ENCODE data around the gene BANP. TPM values are rescaled to one million over a fixed set of nuclear protein-coding genes. Genes with fewer than 3 reads are reported as not detected.
"Not testable (repeated sequence)": the region's sequence is repeated elsewhere in the genome, so short reads cannot be mapped to it uniquely, and the experiment has no call there.

The BANP gene
- total RNA-seq, 1 experiment from 2014 or later: 22.6 TPM

DNA sequence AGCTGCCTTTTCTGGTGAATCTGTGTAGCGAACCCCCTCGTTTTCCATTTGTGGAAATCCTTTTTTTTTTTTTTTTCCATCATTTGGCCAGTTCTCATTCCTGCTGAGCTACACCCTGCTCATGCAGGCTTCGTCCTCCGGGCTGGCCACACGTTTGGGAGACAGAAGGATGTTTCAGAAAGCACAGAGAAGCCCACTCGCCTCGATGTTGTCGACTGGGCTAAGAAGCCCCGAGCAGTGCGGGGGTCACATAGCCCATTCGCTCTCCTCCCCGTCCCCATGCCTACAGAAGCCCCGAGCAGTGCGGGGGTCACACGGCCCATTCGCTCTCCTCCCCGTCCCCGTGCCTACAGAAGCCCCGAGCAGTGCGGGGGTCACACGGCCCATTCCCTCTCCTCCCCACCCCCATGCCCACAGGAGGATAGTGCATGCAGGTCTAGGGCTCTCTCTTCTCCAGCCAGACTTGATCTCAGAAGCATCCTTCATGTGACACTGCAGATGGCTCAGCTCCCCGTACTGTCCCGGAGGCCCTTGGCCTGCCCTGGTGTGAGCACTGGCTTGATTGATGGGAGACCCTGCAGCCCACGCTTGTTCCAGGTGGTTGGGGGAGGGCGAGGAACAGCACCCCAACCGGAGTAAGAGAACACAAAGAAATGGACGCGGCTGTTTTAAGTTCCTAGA, 89.1 kb downstream of the BANP start:
- H3K27me3 ChIP-seq (ENCODE audit: control insufficient read depth, insufficient read depth, low read length); BruUV-seq (replicated peaks); DNase-seq (ENCODE audit: low read depth, low spot score); CTCF ChIA-PET; ATAC-seq; intact Hi-C loops (cut with micrococcal nuclease; ENCODE audit: unreplicated experiment); in situ Hi-C loops (cut with HindIII; ENCODE audit: low pct_unique_long_range_greater_than_20kb, low sequenced_read_pairs); POLR2A ChIA-PET; H3K4me3 ChIP-seq (ENCODE audit: low read depth in 2 of 2, low read length in 2 of 2); H3K4me1 ChIP-seq (ENCODE audit: control insufficient read depth, insufficient read depth, low read length); H3K9me3 ChIP-seq (ENCODE audit: control insufficient read depth, insufficient read depth, low read depth, low read length); H3K36me3 ChIP-seq (ENCODE audit: control insufficient read depth, insufficient read depth, low read length); H3K27ac ChIP-seq (ENCODE audit: low read length): not testable (repeated sequence)

GRCh38 chr16:88040877-88041244, 89.6 kb downstream of the BANP start:
- CTCF ChIA-PET; BruUV-seq (replicated peaks); H3K9me3 ChIP-seq (ENCODE audit: control insufficient read depth, insufficient read depth, low read depth, low read length); POLR2A ChIA-PET; H3K4me1 ChIP-seq (ENCODE audit: control insufficient read depth, insufficient read depth, low read length); H3K4me3 ChIP-seq (ENCODE audit: low read depth in 2 of 2, low read length in 2 of 2); in situ Hi-C loops (cut with HindIII; ENCODE audit: low pct_unique_long_range_greater_than_20kb, low sequenced_read_pairs); ATAC-seq; H3K36me3 ChIP-seq (ENCODE audit: control insufficient read depth, insufficient read depth, low read length); intact Hi-C loops (cut with micrococcal nuclease; ENCODE audit: unreplicated experiment); H3K27me3 ChIP-seq (ENCODE audit: control insufficient read depth, insufficient read depth, low read length); H3K27ac ChIP-seq (ENCODE audit: low read length); DNase-seq (ENCODE audit: low read depth, low spot score): not testable (repeated sequence)

GRCh38 chr16:88041506-88041905, 90.3 kb downstream of the BANP start:
- H3K4me3 ChIP-seq (ENCODE audit: low read depth in 2 of 2, low read length in 2 of 2); CTCF ChIA-PET; ATAC-seq; H3K36me3 ChIP-seq (ENCODE audit: control insufficient read depth, insufficient read depth, low read length); H3K27ac ChIP-seq (ENCODE audit: low read length); in situ Hi-C loops (cut with HindIII; ENCODE audit: low pct_unique_long_range_greater_than_20kb, low sequenced_read_pairs); H3K4me1 ChIP-seq (ENCODE audit: control insufficient read depth, insufficient read depth, low read length); H3K9me3 ChIP-seq (ENCODE audit: control insufficient read depth, insufficient read depth, low read depth, low read length); intact Hi-C loops (cut with micrococcal nuclease; ENCODE audit: unreplicated experiment); DNase-seq (ENCODE audit: low read depth, low spot score); H3K27me3 ChIP-seq (ENCODE audit: control insufficient read depth, insufficient read depth, low read length); BruUV-seq (replicated peaks); POLR2A ChIA-PET: not testable (repeated sequence)

DNA sequence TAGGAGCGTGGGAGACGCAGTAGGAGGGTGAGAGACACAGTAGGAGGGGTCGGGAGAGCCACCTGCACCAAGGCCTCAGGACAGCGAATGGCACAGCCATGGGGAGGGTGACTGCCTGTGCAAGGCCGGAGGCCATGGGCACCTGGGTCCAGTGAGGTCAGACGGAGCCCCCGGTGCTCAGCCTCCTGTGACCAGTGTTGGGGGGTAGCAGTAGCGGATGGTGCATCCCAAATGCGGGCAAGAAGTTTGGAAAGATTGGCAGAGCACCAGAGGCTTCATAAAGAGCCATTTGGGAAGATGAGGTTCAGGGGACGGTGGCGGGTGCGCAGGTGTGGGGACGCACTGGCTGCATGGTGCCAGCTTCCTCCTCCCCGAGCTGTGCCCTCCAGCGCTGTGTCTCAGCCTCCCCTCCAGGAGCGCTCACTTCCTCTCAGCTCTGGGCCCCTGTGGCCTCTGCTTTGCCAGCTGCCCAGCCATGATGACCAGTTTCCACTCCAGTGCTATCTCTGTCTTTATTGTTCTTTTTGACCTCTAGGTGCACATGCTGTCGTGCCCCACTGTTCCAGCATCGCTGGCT, 90.8 kb downstream of the BANP start:
- ATAC-seq: not testable (repeated sequence)

DNA sequence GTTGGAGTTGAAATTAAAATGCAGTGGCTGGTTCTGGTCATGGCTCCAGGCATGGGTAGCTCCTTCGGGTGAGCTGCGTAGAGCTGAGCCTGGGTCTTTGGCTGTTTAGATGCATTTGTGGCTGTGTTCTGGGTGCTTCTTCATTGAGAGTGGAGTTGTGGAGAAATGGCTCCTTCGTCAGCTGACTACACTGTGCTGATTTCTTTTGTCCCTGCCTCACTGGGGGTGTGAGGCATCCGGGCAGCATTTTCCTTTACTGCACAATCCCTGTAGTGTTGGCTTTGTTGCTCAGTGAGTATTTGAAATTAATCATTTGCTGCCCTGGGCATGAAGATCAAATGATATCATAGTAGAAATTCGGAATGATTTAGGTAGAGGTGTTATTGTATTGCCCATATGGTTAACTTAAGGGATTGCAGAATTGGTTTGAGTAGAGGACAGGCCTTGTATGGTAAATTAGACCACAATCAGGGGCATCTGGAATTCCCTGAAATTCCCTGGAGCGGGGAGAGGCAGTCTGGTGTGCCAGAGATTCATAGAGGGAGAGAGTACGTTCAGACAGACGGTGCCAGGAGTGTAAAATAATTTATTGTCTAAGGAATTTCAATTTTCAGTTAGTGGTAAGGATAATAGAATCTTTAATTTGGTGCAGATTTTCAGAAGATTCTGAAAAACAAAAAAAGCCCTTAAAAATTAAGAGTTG, 92.1 kb downstream of the BANP start:
- H3K27ac ChIP-seq (ENCODE audit: low read length); CTCF ChIA-PET; DNase-seq (ENCODE audit: low read depth, low spot score); H3K36me3 ChIP-seq (ENCODE audit: control insufficient read depth, insufficient read depth, low read length); intact Hi-C loops (cut with micrococcal nuclease; ENCODE audit: unreplicated experiment); BruUV-seq (replicated peaks); in situ Hi-C loops (cut with HindIII; ENCODE audit: low pct_unique_long_range_greater_than_20kb, low sequenced_read_pairs); ATAC-seq; H3K9me3 ChIP-seq (ENCODE audit: control insufficient read depth, insufficient read depth, low read depth, low read length); H3K27me3 ChIP-seq (ENCODE audit: control insufficient read depth, insufficient read depth, low read length); POLR2A ChIA-PET; H3K4me3 ChIP-seq (ENCODE audit: low read depth in 2 of 2, low read length in 2 of 2); H3K4me1 ChIP-seq (ENCODE audit: control insufficient read depth, insufficient read depth, low read length): not testable (repeated sequence)

More for the DNA sequence above, 90.8 kb downstream of the BANP start:
- H3K27me3 ChIP-seq (ENCODE audit: control insufficient read depth, insufficient read depth, low read length); POLR2A ChIA-PET; CTCF ChIA-PET; in situ Hi-C loops (cut with HindIII; ENCODE audit: low pct_unique_long_range_greater_than_20kb, low sequenced_read_pairs); H3K4me3 ChIP-seq (ENCODE audit: low read depth in 2 of 2, low read length in 2 of 2); BruUV-seq (replicated peaks); H3K36me3 ChIP-seq (ENCODE audit: control insufficient read depth, insufficient read depth, low read length); DNase-seq (ENCODE audit: low read depth, low spot score); intact Hi-C loops (cut with micrococcal nuclease; ENCODE audit: unreplicated experiment); H3K9me3 ChIP-seq (ENCODE audit: control insufficient read depth, insufficient read depth, low read depth, low read length); H3K27ac ChIP-seq (ENCODE audit: low read length); H3K4me1 ChIP-seq (ENCODE audit: control insufficient read depth, insufficient read depth, low read length): not testable (repeated sequence)

GRCh38 chr16:88044121-88044581, 92.9 kb downstream of the BANP start:
- H3K9me3 ChIP-seq (ENCODE audit: control insufficient read depth, insufficient read depth, low read depth, low read length); H3K27me3 ChIP-seq (ENCODE audit: control insufficient read depth, insufficient read depth, low read length); in situ Hi-C loops (cut with HindIII; ENCODE audit: low pct_unique_long_range_greater_than_20kb, low sequenced_read_pairs); BruUV-seq (replicated peaks); H3K27ac ChIP-seq (ENCODE audit: low read length); H3K4me3 ChIP-seq (ENCODE audit: low read depth in 2 of 2, low read length in 2 of 2); H3K36me3 ChIP-seq (ENCODE audit: control insufficient read depth, insufficient read depth, low read length); ATAC-seq; H3K4me1 ChIP-seq (ENCODE audit: control insufficient read depth, insufficient read depth, low read length); CTCF ChIA-PET; DNase-seq (ENCODE audit: low read depth, low spot score); intact Hi-C loops (cut with micrococcal nuclease; ENCODE audit: unreplicated experiment); POLR2A ChIA-PET: not testable (repeated sequence)

- H3K4me1 ChIP-seq (ENCODE audit: control insufficient read depth, insufficient read depth, low read length); H3K36me3 ChIP-seq (ENCODE audit: control insufficient read depth, insufficient read depth, low read length); H3K27ac ChIP-seq (ENCODE audit: low read length); H3K9me3 ChIP-seq (ENCODE audit: control insufficient read depth, insufficient read depth, low read depth, low read length); H3K27me3 ChIP-seq (ENCODE audit: control insufficient read depth, insufficient read depth, low read length); BruUV-seq (replicated peaks); intact Hi-C loops (cut with micrococcal nuclease; ENCODE audit: unreplicated experiment); POLR2A ChIA-PET; H3K4me3 ChIP-seq (ENCODE audit: low read depth in 2 of 2, low read length in 2 of 2); DNase-seq (ENCODE audit: low read depth, low spot score); ATAC-seq; CTCF ChIA-PET; in situ Hi-C loops (cut with HindIII; ENCODE audit: low pct_unique_long_range_greater_than_20kb, low sequenced_read_pairs): not testable (repeated sequence)
Observed at GRCh38 chr16:88045361-88045760, 94.1 kb downstream of the BANP start.
